Measurements from ENCODE around the gene ABCD1. TPM values are rescaled to one million over a fixed set of nuclear protein-coding genes. Genes with fewer than 3 reads are reported as not detected.
"Not testable (repeated sequence)": the region's sequence is repeated elsewhere in the genome, so short reads cannot be mapped to it uniquely, and the experiment has no call there.

ABCD1 gene
- total and polyA plus RNA-seq, 9 donors: 1.4 to 11.1 (median 8.3) TPM

DNA sequence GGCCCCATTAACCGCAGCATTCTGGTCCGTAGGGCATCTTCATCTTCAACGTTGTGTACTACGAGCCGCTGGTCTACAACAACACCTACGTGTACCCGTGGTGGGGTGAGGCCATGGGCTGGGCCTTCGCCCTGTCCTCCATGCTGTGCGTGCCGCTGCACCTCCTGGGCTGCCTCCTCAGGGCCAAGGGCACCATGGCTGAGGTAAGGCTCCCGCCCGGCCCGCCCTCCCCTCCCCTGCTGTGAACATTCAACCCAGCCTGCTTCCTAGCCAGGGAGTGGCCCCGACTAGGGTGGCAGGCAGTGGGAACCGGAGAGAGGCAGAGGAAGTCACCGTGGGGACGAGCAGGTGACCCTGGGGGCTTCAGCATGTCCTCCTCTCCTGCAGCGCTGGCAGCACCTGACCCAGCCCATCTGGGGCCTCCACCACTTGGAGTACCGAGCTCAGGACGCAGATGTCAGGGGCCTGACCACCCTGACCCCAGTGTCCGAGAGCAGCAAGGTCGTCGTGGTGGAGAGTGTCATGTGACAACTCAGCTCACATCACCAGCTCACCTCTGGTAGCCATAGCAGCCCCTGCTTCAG is 29.9 kb upstream of the ABCD1 start:
- intact Hi-C loops (cut with DNase I): no loop called here
- DNase-seq: no peak
- Histone ChIP-seq H3K27ac (no peak overlapping the region), H3K36me3 (no peaks in the 10 kb centered on the region), H3K4me1 (ENCODE audit: insufficient read depth) (no peaks in the 10 kb centered on the region), H3K9me3 (no peaks in the 10 kb centered on the region), H3K4me3 (no peak overlapping the region), H3K27me3 (no peaks in the 10 kb centered on the region)
- WGBS, 3 donors: 81 to 85% (median 82%) methylated on average over 19 to 23 of the region's 23 CpGs
- no peak for TF ChIP-seq POLR2A (IDR thresholded peaks at IDR 0.05)
- TF ChIP-seq, protein P1, sequence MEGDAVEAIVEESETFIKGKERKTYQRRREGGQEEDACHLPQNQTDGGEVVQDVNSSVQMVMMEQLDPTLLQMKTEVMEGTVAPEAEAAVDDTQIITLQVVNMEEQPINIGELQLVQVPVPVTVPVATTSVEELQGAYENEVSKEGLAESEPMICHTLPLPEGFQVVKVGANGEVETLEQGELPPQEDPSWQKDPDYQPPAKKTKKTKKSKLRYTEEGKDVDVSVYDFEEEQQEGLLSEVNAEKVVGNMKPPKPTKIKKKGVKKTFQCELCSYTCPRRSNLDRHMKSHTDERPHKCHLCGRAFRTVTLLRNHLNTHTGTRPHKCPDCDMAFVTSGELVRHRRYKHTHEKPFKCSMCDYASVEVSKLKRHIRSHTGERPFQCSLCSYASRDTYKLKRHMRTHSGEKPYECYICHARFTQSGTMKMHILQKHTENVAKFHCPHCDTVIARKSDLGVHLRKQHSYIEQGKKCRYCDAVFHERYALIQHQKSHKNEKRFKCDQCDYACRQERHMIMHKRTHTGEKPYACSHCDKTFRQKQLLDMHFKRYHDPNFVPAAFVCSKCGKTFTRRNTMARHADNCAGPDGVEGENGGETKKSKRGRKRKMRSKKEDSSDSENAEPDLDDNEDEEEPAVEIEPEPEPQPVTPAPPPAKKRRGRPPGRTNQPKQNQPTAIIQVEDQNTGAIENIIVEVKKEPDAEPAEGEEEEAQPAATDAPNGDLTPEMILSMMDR (IDR thresholded peaks at IDR 0.05): no peak
- no peak for TF ChIP-seq EP300 (IDR thresholded peaks at IDR 0.05)

DNA sequence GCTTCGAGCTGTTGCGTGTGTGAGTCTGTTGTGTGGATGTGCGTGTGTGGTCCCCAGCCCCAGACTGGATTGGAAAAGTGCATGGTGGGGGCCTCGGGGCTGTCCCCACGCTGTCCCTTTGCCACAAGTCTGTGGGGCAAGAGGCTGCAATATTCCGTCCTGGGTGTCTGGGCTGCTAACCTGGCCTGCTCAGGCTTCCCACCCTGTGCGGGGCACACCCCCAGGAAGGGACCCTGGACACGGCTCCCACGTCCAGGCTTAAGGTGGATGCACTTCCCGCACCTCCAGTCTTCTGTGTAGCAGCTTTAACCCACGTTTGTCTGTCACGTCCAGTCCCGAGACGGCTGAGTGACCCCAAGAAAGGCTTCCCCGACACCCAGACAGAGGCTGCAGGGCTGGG is 28.6 kb upstream of the ABCD1 start:
- Histone ChIP-seq H3K27ac (no peak overlapping the region), H3K4me3 (no peak overlapping the region), H3K36me3 (no peaks in the 10 kb centered on the region), H3K27me3 (no peaks in the 10 kb centered on the region), H3K9me3 (no peaks in the 10 kb centered on the region), H3K4me1 (ENCODE audit: insufficient read depth) (no peaks in the 10 kb centered on the region)
- WGBS, 3 donors: 75 to 79% (median 76%) methylated on average over 15 of the region's 15 CpGs
- intact Hi-C loops (cut with DNase I): no loop called here
- no peak for DNase-seq
- TF ChIP-seq POLR2A (IDR thresholded peaks at IDR 0.05) (no peak), EP300 (IDR thresholded peaks at IDR 0.05) (no peak)
- TF ChIP-seq, protein P1 (IDR thresholded peaks at IDR 0.05): no peak

DNA sequence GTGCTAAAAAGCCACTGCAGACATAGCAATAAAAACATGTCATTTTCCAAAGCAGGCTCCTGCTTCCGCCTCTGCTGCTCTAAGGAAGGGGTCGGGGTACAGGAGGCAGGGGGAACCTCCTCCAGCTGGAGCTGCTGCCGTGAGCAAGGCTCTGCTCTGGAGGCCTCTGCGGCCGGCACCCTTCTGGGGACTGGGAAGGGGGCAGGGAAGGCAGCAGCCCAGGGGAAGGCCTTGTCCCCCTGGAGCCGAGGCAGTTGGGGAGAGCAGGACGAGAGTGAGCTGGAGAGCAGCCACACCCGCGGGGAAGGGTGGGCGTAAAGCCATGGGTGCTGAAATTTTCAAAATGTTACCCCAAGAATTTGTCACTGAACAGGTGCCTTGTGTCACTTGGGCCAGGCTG is 28.1 kb upstream of the ABCD1 start:
- H3K27me3 ChIP-seq; DNase-seq; H3K9me3 ChIP-seq; H3K36me3 ChIP-seq; H3K4me1 ChIP-seq (ENCODE audit: insufficient read depth); H3K4me3 ChIP-seq; H3K27ac ChIP-seq; intact Hi-C loops (cut with DNase I): not testable (repeated sequence)
- WGBS, 3 donors: 76 to 84% (median 78%) methylated on average over 10 of the region's 10 CpGs

DNA sequence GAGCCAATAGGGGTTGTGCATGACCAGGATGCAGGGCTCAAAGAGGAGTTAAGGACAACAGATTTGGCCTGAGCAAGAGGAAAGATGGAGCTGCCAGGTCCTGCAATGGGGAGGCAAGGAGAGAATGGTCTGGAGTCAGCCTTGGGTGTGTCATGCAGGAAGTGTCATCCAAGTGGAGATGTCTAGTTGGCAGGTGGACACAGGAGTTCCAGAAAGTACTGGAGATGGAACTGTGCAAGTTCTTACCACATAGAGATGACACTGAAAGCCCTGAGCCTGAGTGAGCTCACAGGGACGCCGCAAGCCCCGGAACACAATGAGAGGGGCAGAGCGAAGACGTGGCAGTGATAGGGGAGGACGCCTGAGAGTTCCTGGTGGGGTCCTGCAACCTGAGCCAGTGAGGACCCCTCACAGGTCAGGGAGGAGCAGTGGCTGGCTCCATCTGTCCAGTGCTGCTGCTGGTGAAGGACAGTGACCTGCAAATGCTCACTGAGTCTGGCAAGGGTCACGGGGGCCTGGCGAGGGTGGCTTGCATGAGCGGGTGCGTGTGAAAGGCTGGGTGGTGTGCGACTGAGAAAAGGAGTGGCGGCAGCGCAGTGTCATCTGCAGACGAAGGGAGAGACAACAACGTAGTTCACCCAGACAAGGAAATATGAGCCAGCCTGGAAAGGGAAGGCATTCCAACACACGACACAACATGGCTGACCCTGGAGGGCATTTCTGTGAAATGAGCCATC is 27.5 kb upstream of the ABCD1 start:
- WGBS, 3 donors: 84 to 91% (median 88%) methylated on average over 16 of the region's 16 CpGs
- H3K36me3 ChIP-seq: not testable (repeated sequence)

DNA sequence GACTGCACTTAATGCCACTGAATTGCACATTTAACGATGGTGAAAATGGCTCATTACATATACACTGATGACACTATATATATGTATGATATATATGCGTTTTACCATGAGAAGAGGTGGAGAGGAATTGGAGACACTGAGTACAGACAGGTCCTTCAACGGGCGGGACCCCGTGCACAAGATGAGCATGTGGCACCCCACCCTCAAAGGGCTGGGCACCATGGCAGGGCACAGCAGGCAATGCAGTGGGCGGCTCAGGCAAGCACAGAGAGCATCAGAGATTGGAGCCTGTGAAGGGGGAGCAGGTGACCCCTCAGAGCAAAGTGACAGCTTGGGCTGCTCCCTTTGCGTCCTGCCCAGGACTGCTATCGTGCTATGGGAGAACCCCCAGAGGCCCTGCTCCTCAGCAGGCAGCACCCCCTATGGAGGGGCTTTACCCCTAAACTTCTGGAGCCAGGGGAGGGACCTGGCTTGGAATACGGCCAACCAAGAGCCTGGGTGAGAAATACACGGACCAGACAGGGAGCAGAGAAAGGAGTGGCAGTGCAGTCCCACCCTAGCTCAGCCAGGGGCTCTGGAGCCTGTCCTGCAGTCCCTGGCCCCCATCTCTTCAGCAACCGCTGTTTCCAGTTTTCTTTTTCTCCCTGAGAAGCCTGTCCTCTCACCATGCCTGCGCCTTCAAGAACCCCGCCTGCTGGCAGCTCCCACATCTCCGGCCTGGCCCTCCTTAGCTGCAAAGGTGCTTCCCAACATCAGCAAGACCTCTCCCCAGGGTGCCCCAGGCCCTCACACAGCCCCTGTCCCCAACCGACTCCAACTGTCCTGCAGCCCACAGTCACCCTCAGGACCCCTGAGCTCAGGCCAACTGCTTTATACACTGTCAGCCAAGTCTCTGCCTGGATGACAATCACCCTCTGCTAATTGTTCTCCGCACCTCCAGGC is 26.5 kb upstream of the ABCD1 start:
- Histone ChIP-seq H3K27me3 (no peaks in the 10 kb centered on the region), H3K27ac (no peak overlapping the region), H3K9me3 (no peaks in the 10 kb centered on the region), H3K4me1 (ENCODE audit: insufficient read depth) (no peaks in the 10 kb centered on the region), H3K4me3 (no peak overlapping the region), H3K36me3 (no peaks in the 10 kb centered on the region)
- intact Hi-C loops (cut with DNase I): no loop called here
- TF ChIP-seq EP300 (IDR thresholded peaks at IDR 0.05): no peak
- no peak for TF ChIP-seq POLR2A (IDR thresholded peaks at IDR 0.05)
- TF ChIP-seq, protein P1 (IDR thresholded peaks at IDR 0.05): no peak
- WGBS, 3 donors: 77 to 87% (median 86%) methylated on average over 14 to 16 of the region's 16 CpGs
- DNase-seq: no peak

More for the DNA sequence above, 27.5 kb upstream of the ABCD1 start:
- H3K9me3 ChIP-seq; H3K4me3 ChIP-seq; intact Hi-C loops (cut with DNase I); H3K27ac ChIP-seq; H3K27me3 ChIP-seq; H3K4me1 ChIP-seq (ENCODE audit: insufficient read depth); DNase-seq: not testable (repeated sequence)

DNA sequence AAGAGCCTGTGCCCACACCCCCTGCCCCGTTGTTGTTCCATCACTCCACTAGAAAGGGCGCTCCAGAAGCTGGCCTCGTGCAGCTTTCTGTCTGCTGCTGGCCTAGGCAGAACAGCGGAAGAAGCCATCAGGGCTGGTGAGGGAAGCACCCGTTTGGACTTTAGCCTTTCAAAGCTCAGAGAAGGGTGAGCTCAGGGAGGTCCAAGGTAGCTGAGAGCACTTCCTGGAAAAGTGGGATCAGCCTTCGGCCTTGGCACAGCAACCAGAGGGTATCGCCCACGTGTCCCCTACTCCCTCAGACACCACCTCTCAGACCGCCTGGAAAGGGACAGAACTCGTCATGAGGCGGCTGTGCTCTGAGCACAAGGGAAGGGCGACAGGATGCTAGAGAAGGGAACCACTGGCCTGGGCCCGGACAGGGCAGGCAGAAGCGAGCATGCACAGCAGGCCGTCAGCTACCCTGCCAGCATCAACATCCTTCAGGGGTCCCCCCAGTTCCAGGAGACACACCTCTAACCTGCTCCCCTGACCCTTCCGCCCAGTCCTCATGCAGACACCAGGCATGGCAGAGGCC is 25.4 kb upstream of the ABCD1 start:
- WGBS, 3 donors: 79 to 85% (median 82%) methylated on average over 16 of the region's 16 CpGs
- H3K4me1 ChIP-seq (ENCODE audit: insufficient read depth); intact Hi-C loops (cut with DNase I); H3K9me3 ChIP-seq; H3K27me3 ChIP-seq; DNase-seq; H3K27ac ChIP-seq; H3K4me3 ChIP-seq; H3K36me3 ChIP-seq: not testable (repeated sequence)

DNA sequence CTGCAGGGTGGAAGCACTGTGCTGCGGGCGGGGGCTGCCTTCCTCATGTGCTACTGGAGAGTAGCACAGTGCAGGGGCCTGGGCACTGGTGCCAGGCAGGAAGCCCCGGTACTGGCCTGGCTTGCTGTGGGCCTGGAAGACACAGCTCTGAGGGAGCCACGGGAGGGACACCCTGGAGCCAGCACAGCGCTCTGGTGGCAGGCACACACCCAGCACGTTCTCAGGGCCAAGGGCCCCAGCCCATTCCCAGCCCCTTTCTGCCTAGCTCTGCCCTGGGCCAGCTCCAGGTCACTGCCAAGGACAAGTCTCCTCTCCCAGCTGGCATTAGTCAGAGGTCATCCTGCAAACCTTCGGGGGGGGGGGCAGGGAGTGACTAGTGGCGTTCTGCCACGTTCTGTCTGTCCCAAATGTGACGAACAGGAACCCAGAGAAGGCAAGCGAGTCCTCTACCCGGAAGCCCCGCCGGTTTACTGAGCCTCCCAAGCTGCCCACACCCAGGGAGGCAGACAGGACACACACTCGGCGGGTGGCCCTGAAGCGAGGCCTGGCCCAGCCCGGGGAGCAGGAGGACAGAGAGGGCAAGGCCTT is 24.8 kb upstream of the ABCD1 start:
- H3K4me1 ChIP-seq (ENCODE audit: insufficient read depth); H3K36me3 ChIP-seq; DNase-seq; H3K9me3 ChIP-seq; H3K4me3 ChIP-seq; intact Hi-C loops (cut with DNase I); H3K27me3 ChIP-seq; H3K27ac ChIP-seq: not testable (repeated sequence)
- 64 to 82% (median 64%) methylated on average over 18 of the region's 18 CpGs for WGBS, 3 donors

All from ovary (tissue), 9 donors.